ENCODE data around the gene HIVEP3.

The HIVEP3 gene

DNA sequence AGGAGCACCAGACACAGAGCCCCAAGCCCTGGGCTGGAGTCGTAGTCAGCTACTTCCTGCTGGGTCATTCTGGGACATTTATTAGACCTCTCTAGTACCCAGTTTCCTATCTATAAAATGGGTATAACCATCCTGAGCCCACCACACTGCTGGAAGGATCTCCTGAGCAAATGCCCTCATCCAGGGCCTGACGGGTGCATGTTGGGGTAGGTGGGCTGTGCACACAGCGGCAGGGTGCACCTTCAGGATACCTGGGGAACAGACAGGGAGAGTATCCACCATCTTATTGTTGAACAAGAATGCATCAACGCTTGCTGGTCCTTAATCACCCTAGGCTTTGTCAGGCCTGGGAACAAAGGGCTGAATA lies 191.0 kb downstream of the HIVEP3 start:
- no peak for DNase-seq

GRCh38 chr1:41726899-41727748 lies 191.6 kb downstream of the HIVEP3 start:
- DNase-seq = no peak

GRCh38 chr1:41726292-41726691 lies 192.4 kb downstream of the HIVEP3 start:
- DNase-seq = no peak

DNA sequence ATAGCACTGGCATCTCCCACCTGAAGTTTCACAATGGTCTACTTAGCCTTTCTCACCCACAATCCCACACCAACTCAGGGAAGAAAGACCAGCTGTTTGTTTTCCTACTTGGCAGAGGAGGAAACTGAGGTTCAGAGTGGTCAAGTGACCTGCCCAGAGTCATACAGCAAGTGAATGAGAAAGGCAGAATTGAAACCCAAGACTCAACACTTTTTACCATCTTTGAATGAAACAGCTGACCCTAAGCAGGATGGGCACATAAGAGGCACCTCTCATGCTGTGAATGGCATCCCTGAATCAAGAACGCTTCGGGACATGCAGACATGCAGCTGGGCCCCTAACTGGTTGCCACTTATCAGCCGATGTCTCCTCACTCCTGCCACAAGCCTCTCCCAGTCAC lies 193.8 kb downstream of the HIVEP3 start:
- no peak for DNase-seq

DNA sequence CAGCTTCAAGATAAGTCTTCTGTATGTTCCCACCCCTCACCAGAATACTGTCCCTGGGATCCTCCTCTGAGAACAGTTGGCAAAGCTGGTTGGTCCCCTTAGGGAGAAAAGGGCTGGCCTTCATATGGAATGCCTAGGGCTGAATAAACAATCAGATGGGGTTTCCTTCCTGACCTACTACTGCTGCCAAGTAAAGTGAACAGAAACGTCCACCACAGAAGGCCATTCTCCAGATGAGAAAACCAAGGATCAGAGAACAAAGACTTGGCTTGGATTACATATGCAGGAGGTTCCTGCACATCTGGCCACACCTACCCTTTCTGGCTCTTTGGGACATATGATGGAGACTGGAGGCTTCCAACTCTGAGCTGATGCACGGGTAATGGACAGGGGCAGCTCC lies 194.5 kb downstream of the HIVEP3 start:
- DNase-seq = no peak

- no peak for DNase-seq
Measured at GRCh38 chr1:41723786-41724185, 194.9 kb downstream of the HIVEP3 start.

DNA sequence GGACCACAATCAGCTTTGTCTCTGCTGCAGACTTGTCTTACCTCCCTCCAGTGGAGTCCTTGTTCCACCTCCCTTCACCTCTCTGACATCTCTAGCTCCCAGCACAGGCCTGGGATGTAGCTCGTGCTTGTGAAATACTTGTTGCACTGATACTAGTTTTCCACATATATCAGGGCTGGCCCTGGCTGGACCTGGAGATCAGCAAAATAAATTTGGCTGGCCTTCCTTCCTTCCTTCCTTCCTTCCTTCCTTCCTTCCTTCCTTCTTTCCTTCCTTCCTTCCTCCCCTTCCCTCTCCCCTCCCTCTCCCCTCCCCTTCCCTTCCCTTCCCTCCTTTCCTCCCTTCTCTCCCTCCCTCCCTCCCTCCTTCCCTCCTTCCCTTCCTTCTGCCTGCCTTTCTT lies 196.5 kb downstream of the HIVEP3 start:
- no peak for DNase-seq

DNA sequence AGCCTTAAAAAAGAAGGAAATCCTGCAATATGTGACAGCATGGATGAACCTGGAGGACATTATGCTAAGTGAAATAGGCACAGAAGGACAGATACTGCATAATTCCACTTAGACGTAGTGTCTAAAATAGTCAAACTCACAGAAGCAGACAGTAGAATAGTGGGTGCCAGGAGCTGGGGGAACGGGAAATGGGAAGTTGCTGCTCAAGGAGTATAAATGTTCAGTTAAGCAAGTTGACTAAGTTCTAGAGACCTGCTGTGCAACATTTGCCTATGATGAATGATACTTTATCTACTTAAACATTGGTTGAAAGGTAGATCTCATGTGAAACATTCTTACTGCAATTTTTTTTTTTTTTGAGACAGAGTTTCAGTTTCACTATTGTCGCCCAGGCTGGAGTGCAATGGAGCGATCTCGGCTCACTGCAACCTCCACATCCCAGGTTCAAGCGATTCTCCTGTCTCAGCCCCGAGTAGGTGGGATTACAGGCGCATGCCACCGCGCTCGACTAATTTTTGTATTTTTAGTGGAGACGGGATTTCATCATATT lies 197.8 kb downstream of the HIVEP3 start:
- DNase-seq = no peak

- no peak for DNase-seq
Measured at GRCh38 chr1:41719590-41719989, 199.1 kb downstream of the HIVEP3 start.

DNA sequence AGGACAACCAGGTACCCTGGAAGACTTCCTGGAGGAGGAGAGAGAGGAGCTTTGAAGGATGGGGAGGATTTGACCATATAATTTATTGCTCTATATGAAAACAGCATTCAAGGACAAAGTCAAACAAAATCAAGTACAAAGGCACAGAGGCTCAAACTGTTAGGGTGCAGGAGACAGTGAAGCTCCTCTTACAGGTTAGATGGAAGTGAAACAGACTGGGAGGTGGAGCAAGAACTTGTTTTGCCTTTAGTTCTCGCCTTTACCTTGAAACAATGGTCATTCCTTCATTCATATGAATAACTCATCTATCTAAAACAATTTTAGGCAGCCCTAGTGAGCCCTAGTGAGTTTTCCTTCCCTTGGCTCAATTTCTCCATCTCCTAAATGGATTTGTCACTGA lies 199.6 kb downstream of the HIVEP3 start:
- DNase-seq = no peak

DNA sequence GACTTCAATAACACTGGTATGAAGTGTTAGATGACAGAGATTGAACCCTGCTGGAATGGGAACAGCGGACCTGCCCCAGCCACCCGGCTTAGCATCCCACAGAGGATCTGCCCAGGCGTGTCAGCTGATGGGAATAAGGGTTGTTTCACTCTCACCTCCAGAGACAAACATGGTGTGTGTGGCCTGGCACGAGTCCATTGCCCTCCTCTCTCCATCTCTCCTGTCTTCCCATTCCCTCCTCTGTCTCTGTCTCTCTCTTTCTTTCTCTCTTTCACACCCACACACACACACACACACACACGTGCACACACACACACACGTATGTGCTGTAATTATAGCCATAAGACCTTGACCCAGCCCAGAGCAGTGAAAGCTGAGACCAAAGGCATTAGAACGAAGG lies 200.2 kb downstream of the HIVEP3 start:
- DNase-seq = no peak

DNA sequence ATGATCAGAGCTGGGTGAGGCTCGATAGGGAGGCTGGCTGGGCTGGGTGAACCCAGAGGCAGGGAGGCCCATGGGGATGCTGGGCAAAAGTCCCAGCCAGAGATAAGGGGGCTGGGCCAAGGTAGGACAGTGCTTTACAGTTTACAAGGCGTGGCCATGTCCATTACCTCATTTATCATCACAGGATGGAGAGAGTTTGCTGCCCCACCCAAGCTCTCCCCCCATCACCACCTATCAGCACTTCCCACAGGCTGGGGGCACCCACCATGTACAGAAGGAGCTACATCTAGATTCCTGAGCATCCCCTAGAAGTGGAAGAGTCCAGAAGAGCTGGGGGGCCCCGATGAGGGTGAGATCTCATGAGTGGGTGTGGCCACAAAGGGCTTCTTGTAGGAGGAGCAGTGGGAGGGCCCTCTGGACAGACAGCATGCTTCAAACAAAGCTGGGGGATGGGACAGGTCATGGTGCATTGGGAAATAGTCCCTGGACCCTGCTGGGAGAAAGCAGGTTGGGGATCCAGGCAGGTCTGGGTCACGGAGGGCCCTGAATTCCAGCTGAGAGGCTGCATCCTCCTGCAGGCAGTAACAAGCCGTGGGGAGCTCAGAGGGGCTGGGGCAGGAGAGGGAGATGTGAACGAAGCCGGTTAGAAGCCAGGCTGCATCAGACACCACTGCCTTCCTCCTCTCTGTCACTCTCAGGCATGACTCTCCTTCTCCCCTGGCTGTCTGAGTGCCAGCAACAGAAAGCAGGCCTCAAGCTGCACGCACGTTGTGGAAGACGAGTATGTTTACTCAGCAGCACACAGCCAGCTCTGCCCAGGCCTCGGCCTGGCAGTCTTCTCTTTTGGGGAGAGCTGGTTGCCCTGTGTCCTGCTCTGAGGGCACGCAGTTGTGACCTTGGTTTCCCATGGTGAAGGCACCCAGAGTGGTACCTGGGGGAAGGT lies 202.3 kb downstream of the HIVEP3 start:
- DNase-seq = peak in 1 of 2 experiments; percentile 42

DNA sequence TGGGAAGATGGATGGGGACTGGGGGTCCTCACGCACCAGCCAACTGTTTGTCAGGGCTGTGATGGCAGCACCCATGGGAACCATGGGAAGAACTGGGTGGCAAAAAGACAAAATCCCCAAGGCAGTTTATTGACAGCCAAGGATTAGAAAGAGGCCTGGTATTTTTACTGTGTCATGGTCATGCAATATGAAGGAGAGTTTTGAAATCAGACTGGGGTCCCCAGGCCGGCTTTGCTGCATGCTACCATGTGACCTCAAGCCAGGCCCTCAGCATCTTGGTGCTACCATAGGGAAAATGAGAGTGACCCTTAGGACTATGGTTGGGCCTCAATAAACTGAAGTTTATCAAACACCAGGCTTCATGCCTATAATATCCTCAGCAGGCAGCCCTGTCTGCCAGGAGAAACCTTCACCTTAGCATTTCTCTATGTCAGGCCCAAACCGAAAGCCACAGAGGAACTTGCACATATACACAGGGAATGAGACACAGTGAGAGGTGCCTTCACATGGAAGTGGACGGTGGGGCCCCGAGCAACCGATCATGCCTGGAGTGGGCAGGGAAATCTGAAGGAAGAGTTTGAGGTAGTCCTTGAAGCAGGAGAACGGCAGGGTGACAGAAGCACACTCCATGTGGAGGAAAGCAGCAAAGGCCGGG lies 203.2 kb downstream of the HIVEP3 start:
- no peak for DNase-seq

- peak; percentile 82 to 95 for DNase-seq
Measured at GRCh38 chr1:41714638-41715389, 203.9 kb downstream of the HIVEP3 start.

- peak; percentile 76 to 89 for DNase-seq
Measured at GRCh38 chr1:41713557-41714327, 205.0 kb downstream of the HIVEP3 start.

- no peak for DNase-seq
Measured at GRCh38 chr1:41713141-41713540, 205.6 kb downstream of the HIVEP3 start.

- DNase-seq = peak in 1 of 2 experiments; percentile 50
Measured at GRCh38 chr1:41712695-41713094, 206.0 kb downstream of the HIVEP3 start.

DNA sequence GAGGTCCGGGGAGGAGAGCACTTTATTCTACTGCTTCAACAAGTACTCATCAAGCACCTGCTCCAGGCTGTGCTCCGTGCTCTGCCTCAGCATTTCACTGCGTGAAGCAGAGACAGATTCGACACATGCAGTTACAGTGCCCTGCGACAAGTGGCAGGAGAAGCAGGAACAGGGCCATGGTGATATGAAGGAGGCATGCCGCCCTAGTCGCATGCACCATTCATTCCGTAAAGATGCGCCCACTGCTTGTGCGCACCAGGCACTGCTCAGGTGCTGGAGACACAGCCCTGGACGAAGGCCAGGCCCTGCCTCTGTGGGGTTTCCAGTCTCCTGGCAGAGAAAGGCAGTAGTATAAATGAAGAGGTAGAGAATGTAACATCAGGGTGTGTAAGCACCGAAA lies 206.6 kb downstream of the HIVEP3 start:
- no peak for DNase-seq

DNA sequence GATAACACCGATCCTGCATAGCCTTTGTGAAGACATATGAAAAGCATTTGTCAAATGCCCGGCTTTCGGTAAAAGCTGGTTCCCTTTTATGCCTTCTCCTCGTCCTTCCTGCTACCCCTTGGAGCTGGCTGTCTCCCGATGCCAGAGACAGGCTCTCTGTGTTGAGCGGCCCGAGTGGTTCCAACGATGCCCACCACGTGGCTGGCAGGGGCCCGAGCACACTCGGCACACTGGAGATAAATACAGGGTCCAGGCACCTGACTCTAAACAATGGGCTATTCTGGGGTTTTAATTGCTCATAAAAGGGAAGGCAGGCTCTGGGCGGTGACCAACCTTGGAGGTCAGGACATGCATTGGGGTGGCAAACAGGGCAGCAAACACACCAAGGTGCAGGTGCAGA lies 207.1 kb downstream of the HIVEP3 start:
- no peak for DNase-seq

DNA sequence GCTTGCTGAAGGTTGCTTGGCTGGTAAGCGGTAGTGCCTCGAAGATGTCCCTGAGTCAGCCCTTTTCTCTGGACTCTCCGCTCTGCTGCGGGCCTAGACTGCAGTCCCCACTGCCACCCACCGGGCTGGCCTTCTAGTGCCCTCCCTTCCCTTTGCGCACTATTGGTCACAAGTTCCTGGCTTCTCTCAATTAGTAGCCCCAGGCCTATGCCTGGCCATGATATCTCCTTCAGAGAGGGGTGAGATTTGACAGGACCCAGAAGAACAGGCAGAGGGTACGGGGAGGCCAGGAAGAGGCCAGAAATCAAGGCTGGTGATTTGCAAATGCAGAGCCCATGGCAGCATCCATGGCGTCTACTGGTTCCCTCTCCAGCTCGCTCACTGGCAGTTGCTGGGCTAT lies 207.7 kb downstream of the HIVEP3 start:
- no peak for DNase-seq

GRCh38 chr1:41709873-41710272 lies 208.8 kb downstream of the HIVEP3 start:
- no peak for DNase-seq

DNA sequence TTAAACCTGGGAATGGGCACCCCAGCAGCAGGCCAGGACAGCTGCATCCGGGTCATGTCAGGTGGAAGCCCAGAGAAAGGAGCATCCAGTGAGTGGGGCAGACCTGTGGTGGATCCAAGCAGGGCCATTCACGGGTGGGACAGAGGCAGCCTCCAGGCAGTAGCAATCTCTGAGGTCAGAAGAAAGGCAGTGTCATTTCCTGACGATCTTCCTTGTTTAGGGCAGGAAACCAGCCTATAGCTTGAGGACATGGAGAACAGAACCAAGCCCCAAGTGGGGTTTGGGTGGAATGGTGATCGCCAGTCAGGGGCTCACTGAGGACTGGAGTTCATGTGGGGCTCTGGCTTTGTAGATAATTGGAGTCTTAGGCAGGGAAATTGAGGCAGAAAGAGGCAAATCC lies 209.4 kb downstream of the HIVEP3 start:
- no peak for DNase-seq
